Ectodermal cell (in vitro differentiated cells): Measurements from ENCODE around the gene SUSD4.

Source experiments
- H3K27ac ChIP-seq: 2 replicates; pipeline ENCODE4 v1.7.0; 2013; ENCODE audit warnings: mild to moderate bottlenecking, low read depth, low read length; ENCODE audit not compliant: insufficient read depth, poor library complexity, severe bottlenecking
- H3K27me3 ChIP-seq: 2 replicates; pipeline ENCODE4 v1.7.0; 2013; ENCODE audit warnings: mild to moderate bottlenecking, low read length; ENCODE audit not compliant: insufficient read depth, control insufficient read depth, poor library complexity, severe bottlenecking
- H3K36me3 ChIP-seq: one replicate; pipeline ENCODE4 v1.7.0; 2013; ENCODE audit warnings: low read length; ENCODE audit not compliant: control insufficient read depth, insufficient read depth
- H3K4me1 ChIP-seq: one replicate; pipeline ENCODE4 v1.7.0; 2013; ENCODE audit warnings: low read length; ENCODE audit not compliant: control insufficient read depth, insufficient read depth
- H3K4me3 ChIP-seq: 2 replicates; pipeline ENCODE4 v1.7.0; 2013; ENCODE audit warnings: low read depth, low read length, control low read depth; ENCODE audit not compliant: insufficient read depth
- H3K9me3 ChIP-seq: 2 replicates; pipeline ENCODE4 v1.7.0; 2013; ENCODE audit warnings: mild to moderate bottlenecking, low read length, moderate library complexity; ENCODE audit not compliant: control insufficient read depth
- WGBS, 2 experiments: methylation state at CpG; one replicate each; pipeline ENCODE4 v1.1.7; 2013; ENCODE audit warnings: missing lambda C conversion rate in 2 of 2; 5-methylcytosine and 5-hydroxymethylcytosine counted together

SUSD4 gene

DNA sequence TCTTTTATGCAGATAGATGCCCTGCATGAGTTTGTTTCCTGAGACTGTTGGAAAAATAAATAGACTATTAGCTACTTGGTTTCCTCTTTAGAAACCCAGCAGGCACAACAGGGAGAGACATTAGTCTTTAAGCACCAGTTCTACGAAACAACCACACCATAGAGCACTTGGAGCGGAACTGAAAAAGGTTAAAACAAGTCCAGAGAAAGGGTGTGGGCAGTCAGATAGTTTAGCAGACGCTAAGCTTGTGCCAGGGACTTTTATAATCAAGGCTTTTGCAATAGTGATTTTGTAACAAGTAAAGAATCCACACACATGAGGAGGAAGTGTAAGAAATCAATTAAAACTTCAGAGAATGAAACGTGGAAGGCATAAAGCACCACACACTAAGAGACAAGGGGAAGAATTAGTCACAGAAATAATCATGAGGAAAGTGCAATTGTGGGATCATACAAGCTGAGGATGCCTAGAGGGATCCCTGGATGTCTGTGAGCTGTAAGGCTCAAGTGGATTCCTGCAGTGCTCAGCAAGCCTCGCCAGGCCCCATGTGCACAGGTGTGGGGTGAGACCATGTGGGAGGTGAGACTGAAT lies 183.2 kb downstream of the SUSD4 start:
- no peak overlapping the region for H3K4me3 ChIP-seq
- WGBS, 2 experiments = 52 to 60% methylated on average over 5 of the region's 5 CpGs

DNA sequence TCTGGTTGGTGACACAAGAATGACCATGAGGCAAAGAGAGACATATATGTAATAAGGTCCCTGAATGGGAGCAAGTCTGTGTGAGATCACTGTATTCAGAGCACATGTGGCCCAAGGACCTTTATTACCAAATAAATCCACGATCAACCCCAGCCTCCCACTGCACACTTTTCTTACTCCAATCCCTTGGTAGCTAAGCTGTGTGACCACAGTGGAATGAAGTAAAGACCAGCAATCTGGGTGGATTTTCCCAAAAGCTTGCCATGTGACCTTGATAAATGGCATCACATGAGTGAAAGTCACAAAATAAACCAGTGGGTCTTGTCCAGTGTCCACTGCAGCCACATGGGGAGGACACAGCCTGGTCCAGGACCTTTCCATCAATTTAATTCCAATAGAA lies 184.2 kb downstream of the SUSD4 start:
- no peak overlapping the region for H3K27ac ChIP-seq
- H3K9me3 ChIP-seq = no peaks in the 10 kb centered on the region
- H3K27me3 ChIP-seq = no peaks in the 10 kb centered on the region
- WGBS, 2 experiments = 37 to 50% methylated on average over 1 of the region's 1 CpG
- no peaks in the 10 kb centered on the region for H3K36me3 ChIP-seq
- no peaks in the 10 kb centered on the region for H3K4me1 ChIP-seq
- H3K4me3 ChIP-seq = no peak overlapping the region

More for the DNA sequence above, 183.2 kb downstream of the SUSD4 start:
- Histone ChIP-seq H3K36me3 (no peaks in the 10 kb centered on the region), H3K27ac (no peak overlapping the region), H3K9me3 (no peaks in the 10 kb centered on the region), H3K27me3 (no peaks in the 10 kb centered on the region), H3K4me1 (no peaks in the 10 kb centered on the region)

DNA sequence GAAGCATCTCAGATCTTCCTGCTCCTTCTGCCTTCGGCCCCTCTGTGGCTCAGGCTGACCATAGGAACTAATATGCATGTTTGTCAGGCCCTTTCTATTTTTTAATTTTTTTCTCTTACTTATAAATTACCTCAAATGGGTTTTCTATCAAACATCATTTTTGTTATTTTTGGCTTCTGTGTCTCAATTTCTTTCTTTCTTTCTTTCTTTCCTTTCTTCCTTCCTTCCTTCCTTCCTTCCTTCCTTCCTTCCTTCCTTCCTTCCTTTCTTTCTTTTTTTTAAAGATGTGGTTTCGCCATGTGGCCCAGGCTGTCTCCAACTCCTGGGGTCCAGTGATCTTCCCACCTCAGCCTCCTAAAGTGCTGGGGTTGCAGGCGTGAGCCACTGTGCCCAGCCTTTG lies 184.7 kb downstream of the SUSD4 start:
- WGBS, 2 experiments = 94% methylated on average over 3 of the region's 3 CpGs

DNA sequence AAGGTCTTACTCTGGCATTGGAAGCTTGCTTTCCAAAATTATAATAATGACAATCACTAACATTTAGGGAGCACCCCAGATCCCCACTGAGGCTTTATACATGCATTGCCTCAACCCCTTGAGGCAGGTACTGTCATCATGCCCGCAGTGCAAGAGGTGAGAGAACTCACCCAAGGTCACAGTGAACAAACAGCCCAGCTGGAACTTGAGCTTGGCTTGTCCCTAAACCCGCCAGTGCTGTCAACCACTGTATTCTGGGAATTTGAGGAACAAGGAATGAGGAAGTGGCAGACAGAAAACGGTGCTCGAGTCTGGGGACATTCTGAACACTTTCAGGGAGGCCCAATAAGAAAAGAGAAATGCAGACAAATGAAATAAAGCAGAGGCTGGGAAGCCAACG lies 186.3 kb downstream of the SUSD4 start:
- H3K27ac ChIP-seq = no peak overlapping the region
- no peaks in the 10 kb centered on the region for H3K27me3 ChIP-seq
- no peaks in the 10 kb centered on the region for H3K9me3 ChIP-seq
- H3K4me1 ChIP-seq = no peaks in the 10 kb centered on the region
- no peaks in the 10 kb centered on the region for H3K36me3 ChIP-seq
- no peak overlapping the region for H3K4me3 ChIP-seq
- WGBS, 2 experiments = 80 to 81% methylated on average over 5 of the region's 5 CpGs

More for the DNA sequence above, 184.7 kb downstream of the SUSD4 start:
- H3K9me3 ChIP-seq = no peaks in the 10 kb centered on the region
- no peaks in the 10 kb centered on the region for H3K27me3 ChIP-seq
- no peaks in the 10 kb centered on the region for H3K36me3 ChIP-seq
- H3K4me1 ChIP-seq = no peaks in the 10 kb centered on the region
- no peak overlapping the region for H3K4me3 ChIP-seq
- H3K27ac ChIP-seq = no peak overlapping the region

DNA sequence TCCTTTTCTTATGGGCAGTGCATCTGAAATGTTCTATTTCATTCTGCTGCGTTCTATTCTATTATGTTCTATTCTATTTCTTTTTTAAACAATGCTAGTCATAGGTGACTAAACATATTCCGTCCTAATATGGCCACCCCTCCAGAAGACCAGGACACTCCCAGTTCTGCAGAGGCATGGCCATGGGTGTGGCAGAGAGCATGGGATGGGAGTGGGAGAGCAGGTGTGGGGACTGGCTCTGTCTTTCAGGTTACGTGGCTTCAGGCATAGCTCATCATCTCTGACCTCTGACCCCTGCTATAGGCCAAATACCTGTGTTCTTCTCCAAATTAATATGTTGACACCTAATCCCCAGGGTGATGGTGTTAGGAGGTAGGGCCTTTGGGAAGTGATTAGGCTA lies 187.5 kb downstream of the SUSD4 start:
- WGBS, 2 experiments = 90 to 91% methylated on average over 1 to 3 of the region's 3 CpGs

DNA sequence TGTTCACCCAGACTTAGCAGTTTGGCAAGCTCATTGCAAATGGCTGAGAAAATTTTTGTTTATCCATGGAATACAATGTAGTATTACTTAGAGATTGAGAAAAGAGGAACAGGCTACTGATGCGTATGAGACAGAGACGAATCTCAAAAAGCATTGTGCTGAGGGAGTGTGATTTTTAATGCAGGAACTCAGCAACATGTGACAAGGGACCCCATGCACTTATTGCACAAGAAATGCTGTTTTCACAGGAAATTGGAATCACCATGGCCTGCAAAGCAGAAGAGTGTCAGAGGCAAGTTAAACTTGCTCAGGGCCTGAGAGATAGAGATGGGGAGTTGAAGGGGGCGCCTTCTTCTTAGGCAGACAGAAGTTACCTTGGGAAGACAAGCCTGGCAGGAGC lies 188.3 kb downstream of the SUSD4 start:
- Histone ChIP-seq H3K4me3 (no peak overlapping the region), H3K27ac (no peak overlapping the region), H3K4me1 (no peaks in the 10 kb centered on the region), H3K27me3 (no peaks in the 10 kb centered on the region), H3K36me3 (no peaks in the 10 kb centered on the region), H3K9me3 (no peaks in the 10 kb centered on the region)
- 92% methylated on average over 3 of the region's 3 CpGs for WGBS, 2 experiments

More for the DNA sequence above, 187.5 kb downstream of the SUSD4 start:
- Histone ChIP-seq H3K36me3 (no peaks in the 10 kb centered on the region), H3K27me3 (no peaks in the 10 kb centered on the region), H3K4me1 (no peaks in the 10 kb centered on the region), H3K4me3 (no peak overlapping the region), H3K27ac (no peak overlapping the region), H3K9me3 (no peaks in the 10 kb centered on the region)

DNA sequence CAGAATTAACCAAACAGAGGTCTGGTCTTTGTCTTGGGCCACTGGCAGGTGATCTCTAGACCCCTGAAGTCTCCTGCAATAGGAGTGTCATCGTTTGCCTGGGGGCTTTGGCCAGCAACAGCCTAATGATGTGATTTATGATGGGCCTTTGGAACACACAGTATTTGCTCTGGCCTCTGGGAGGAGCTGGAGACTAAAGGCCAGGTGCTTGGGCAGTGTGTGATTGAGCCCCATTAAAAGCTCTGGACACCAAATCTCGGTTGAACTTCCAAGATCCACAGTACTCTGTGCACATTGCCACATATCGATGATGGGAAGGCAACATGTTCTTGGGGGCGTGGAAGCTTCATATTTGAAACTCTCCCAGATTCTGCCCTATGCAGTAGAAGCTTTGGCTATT lies 188.9 kb downstream of the SUSD4 start:
- Histone ChIP-seq H3K27ac (no peak overlapping the region), H3K4me1 (no peaks in the 10 kb centered on the region), H3K36me3 (no peaks in the 10 kb centered on the region), H3K9me3 (no peaks in the 10 kb centered on the region), H3K27me3 (no peaks in the 10 kb centered on the region), H3K4me3 (no peak overlapping the region)
- WGBS, 2 experiments = 76 to 80% methylated on average over 4 of the region's 4 CpGs
